Subcutaneous abdominal adipose tissue (tissue), 5 donors: ENCODE results near the gene CYP4F3.

Source experiments
- H3K27ac ChIP-seq: one replicate; pipeline ENCODE4 v1.7.0; 2013; ENCODE audit warnings: low read depth, mild to moderate bottlenecking, inconsistent platforms, low read length, moderate library complexity
- H3K27me3 ChIP-seq, 5 donors: one replicate each; pipeline ENCODE4 v1.7.0; 2013; ENCODE audit warnings: low read length in 5 of 5, inconsistent platforms in 1 of 5; ENCODE audit not compliant: control insufficient read depth in 5 of 5, insufficient read depth in 4 of 5
- H3K36me3 ChIP-seq, 5 donors: one replicate each; pipeline ENCODE4 v1.7.0; 2013; ENCODE audit warnings: low read length in 5 of 5; ENCODE audit not compliant: control insufficient read depth in 5 of 5, insufficient read depth in 5 of 5
- H3K4me1 ChIP-seq, 5 donors: one replicate each; pipeline ENCODE4 v1.7.0; 2013; ENCODE audit warnings: low read length in 5 of 5, mild to moderate bottlenecking in 3 of 5, moderate library complexity in 1 of 5; ENCODE audit not compliant: control insufficient read depth in 5 of 5, insufficient read depth in 5 of 5
- H3K4me3 ChIP-seq, 5 donors: one replicate each; pipeline ENCODE4 v1.7.0; 2013; ENCODE audit warnings: low read length in 5 of 5, low read depth in 1 of 5
- H3K9ac ChIP-seq, 5 donors: one replicate each; pipeline ENCODE4 v1.7.0; 2013; ENCODE audit warnings: low read length in 5 of 5, mild to moderate bottlenecking in 4 of 5, moderate library complexity in 3 of 5
- H3K9me3 ChIP-seq, 5 donors: one replicate each; pipeline ENCODE4 v1.7.0; 2013; ENCODE audit warnings: low read length in 5 of 5; ENCODE audit not compliant: control insufficient read depth in 5 of 5
- donor health status: healthy.
- donor health status: healthy.
- donor health status: healthy.
- donor health status: healthy.
- donor health status: healthy.

The CYP4F3 gene

GRCh38 chr19:15666186-15666585 lies 25.5 kb downstream of the CYP4F3 start:
- H3K4me3 ChIP-seq: no peak overlapping the region
- H3K27me3 ChIP-seq: peaks cover 0 to 4% (median 0%) of the 10 kb centered on the region in 5 donors
- H3K36me3 ChIP-seq: no peaks in the 10 kb centered on the region
- no peak overlapping the region for H3K27ac ChIP-seq
- H3K4me1 ChIP-seq: peaks cover 0 to 9% (median 0%) of the 10 kb centered on the region in 5 donors
- H3K9ac ChIP-seq: no peak overlapping the region
- peaks cover 0 to 2% (median 0%) of the 10 kb centered on the region in 5 donors for H3K9me3 ChIP-seq

- no peak overlapping the region for H3K27ac ChIP-seq
- H3K9ac ChIP-seq: no peak overlapping the region
- peaks cover 0 to 4% (median 0%) of the 10 kb centered on the region in 5 donors for H3K27me3 ChIP-seq
- H3K36me3 ChIP-seq: no peaks in the 10 kb centered on the region
- peaks cover 0 to 12% (median 2%) of the 10 kb centered on the region in 5 donors for H3K4me1 ChIP-seq
- peaks cover 0 to 2% (median 0%) of the 10 kb centered on the region in 5 donors for H3K9me3 ChIP-seq
- H3K4me3 ChIP-seq: no peak overlapping the region
Measured at GRCh38 chr19:15666883-15667282, 26.2 kb downstream of the CYP4F3 start.

DNA sequence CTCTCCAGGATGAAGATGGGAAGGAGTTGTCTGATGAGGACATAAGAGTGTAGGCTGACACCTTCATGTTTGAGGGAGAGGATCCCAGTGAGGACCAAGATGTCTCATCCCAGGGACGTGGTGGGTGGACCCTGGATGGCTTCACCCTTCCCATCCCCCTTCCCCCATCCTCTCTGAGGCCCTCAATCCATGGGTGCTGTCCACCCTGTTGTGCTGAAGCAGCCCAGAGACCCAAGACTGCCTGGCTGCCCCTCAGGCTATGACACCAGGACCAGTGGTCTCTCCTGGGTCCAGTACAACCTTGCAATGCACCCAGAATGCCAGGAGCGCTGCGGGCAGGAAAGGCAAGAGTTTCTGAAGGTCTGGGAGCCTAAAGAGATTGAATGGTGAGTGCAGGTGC lies 28.7 kb downstream of the CYP4F3 start:
- Histone ChIP-seq H3K36me3 (no peaks in the 10 kb centered on the region), H3K4me3 (no peak overlapping the region), H3K4me1 (peaks cover 0 to 32% (median 20%) of the 10 kb centered on the region in 5 donors), H3K9ac (no peak overlapping the region), H3K27me3 (peaks cover 0 to 4% (median 0%) of the 10 kb centered on the region in 5 donors), H3K27ac (no peak overlapping the region), H3K9me3 (peaks cover 0 to 2% (median 0%) of the 10 kb centered on the region in 5 donors)

DNA sequence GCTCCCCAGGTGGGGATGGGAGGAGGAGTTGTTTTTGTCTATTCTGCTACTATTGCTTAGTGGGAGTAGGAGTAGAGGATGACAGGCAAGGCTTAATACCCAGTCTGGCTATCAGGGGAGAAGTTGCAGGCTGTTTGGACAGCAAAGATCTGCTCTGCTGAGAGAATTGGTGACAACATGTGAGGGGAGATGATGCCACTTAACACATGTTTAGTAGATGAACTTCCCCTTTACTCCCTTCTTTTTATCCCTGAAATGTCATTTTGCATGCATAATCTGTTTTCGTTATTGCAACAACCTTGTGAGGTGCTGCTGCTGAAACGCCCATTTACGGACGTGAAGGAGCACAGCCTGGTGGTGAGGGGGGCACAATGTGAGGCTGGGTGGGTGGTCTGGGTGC lies 29.2 kb downstream of the CYP4F3 start:
- H3K27ac ChIP-seq: no peak overlapping the region
- no peak overlapping the region for H3K9ac ChIP-seq
- no peak overlapping the region for H3K4me3 ChIP-seq

GRCh38 chr19:15671237-15671821 lies 30.6 kb downstream of the CYP4F3 start:
- Histone ChIP-seq H3K27ac (no peak overlapping the region), H3K4me3 (no peak overlapping the region), H3K27me3 (peaks cover 0 to 4% (median 0%) of the 10 kb centered on the region in 5 donors), H3K36me3 (peaks cover 0 to 4% (median 0%) of the 10 kb centered on the region in 5 donors), H3K9ac (no peak overlapping the region), H3K4me1 (peaks cover 0 to 42% (median 20%) of the 10 kb centered on the region in 5 donors), H3K9me3 (no peaks in the 10 kb centered on the region)

More for the DNA sequence above, 29.2 kb downstream of the CYP4F3 start:
- peaks cover 0 to 4% (median 0%) of the 10 kb centered on the region in 5 donors for H3K27me3 ChIP-seq
- H3K4me1 ChIP-seq: peaks cover 0 to 37% (median 20%) of the 10 kb centered on the region in 5 donors
- H3K9me3 ChIP-seq: peaks cover 0 to 2% (median 0%) of the 10 kb centered on the region in 5 donors
- no peaks in the 10 kb centered on the region for H3K36me3 ChIP-seq

GRCh38 chr19:15671891-15672579 lies 31.3 kb downstream of the CYP4F3 start:
- H3K4me3 ChIP-seq: peak overlapping the region in 3 of 5 donors; percentile 37 to 64 (median 57)
- peaks cover 0 to 40% (median 20%) of the 10 kb centered on the region in 5 donors for H3K4me1 ChIP-seq
- H3K9ac ChIP-seq: no peak overlapping the region
- peaks cover 0 to 4% (median 0%) of the 10 kb centered on the region in 5 donors for H3K36me3 ChIP-seq
- H3K9me3 ChIP-seq: no peaks in the 10 kb centered on the region
- peak overlapping the region; percentile 48 for H3K27ac ChIP-seq
- peaks cover 0 to 4% (median 0%) of the 10 kb centered on the region in 5 donors for H3K27me3 ChIP-seq

- H3K9me3 ChIP-seq: no peaks in the 10 kb centered on the region
- H3K4me3 ChIP-seq: peak within 1 kb of the TSS; percentile 57 to 71 (median 61)
- H3K27ac ChIP-seq: peak within 1 kb of the TSS; percentile 48
- peaks cover 0 to 4% (median 0%) of the 10 kb centered on the region in 5 donors for H3K27me3 ChIP-seq
- peaks cover 0 to 39% (median 20%) of the 10 kb centered on the region in 5 donors for H3K4me1 ChIP-seq
- H3K9ac ChIP-seq: peak within 1 kb of the TSS in 4 of 5 donors; percentile 38 to 48 (median 42)
- H3K36me3 ChIP-seq: peaks cover 0 to 4% (median 0%) of the 10 kb centered on the region in 5 donors
Measured at GRCh38 chr19:15672580-15673175, 32.0 kb downstream of the CYP4F3 start, which contains the start of gene CYP4F12. Gene CYP4F12, plus strand, starts transcription at chr19:15673087. Its CDS starts 443 bp downstream, at chr19:15673530.

DNA sequence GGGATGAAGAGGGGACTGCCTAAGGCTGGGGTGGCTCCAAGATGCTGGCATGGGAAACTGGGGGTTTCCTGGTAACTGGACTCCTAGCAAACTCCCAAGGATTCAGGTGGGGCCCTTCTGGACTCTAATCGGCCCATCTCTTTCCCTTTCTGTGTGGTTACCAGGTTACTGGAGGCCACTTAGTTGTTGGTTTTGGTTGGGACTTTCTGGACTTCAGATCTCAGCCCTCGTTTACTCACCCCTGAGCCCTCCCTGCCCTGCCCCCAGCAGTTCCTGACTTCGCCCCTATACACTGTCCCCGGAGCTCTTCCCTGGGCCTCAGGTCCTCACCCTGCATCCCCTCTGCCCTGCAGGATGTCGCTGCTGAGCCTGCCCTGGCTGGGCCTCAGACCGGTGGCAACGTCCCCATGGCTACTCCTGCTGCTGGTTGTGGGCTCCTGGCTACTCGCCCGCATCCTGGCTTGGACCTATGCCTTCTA lies 32.5 kb downstream of the CYP4F3 start:
- H3K9me3 ChIP-seq: no peaks in the 10 kb centered on the region
- H3K4me3 ChIP-seq: peak overlapping the region; percentile 57 to 71 (median 61)
- H3K27ac ChIP-seq: peak overlapping the region; percentile 48
- peak overlapping the region in 4 of 5 donors; percentile 38 to 48 (median 42) for H3K9ac ChIP-seq
- peaks cover 0 to 4% (median 0%) of the 10 kb centered on the region in 5 donors for H3K27me3 ChIP-seq
- H3K4me1 ChIP-seq: peaks cover 0 to 39% (median 20%) of the 10 kb centered on the region in 5 donors
- H3K36me3 ChIP-seq: peaks cover 2 to 7% (median 3%) of the 10 kb centered on the region in 5 donors

GRCh38 chr19:15675560-15675959 lies 34.9 kb downstream of the CYP4F3 start:
- Histone ChIP-seq H3K27ac (no peak overlapping the region), H3K4me3 (no peak overlapping the region), H3K9ac (no peak overlapping the region), H3K9me3 (no peaks in the 10 kb centered on the region), H3K27me3 (no peaks in the 10 kb centered on the region), H3K36me3 (peaks cover 2 to 28% (median 20%) of the 10 kb centered on the region in 5 donors), H3K4me1 (peaks cover 0 to 33% (median 20%) of the 10 kb centered on the region in 5 donors)
